ENCODE data around the gene TLNRD1. TPM values are rescaled to one million over a fixed set of nuclear protein-coding genes. Genes with fewer than 3 reads are reported as not detected.

Gene TLNRD1
- total RNA-seq: 12.3 and 12.9 TPM in 2 replicates

GRCh38 chr15:81000624-81001151, at the start of gene TLNRD1:
TSS of gene TLNRD1 (plus strand) at chr15:81000923. CDS start at chr15:81002272, 1,349 bp downstream.

GRCh38 chr15:80989518-80990478, 10.9 kb upstream of the TLNRD1 start, which contains the start of gene MESD:
TSS of gene MESD (minus strand) at chr15:80989819. CDS start at chr15:80989791, 28 bp downstream.

Other genes starting within 250 kb of the TLNRD1 start
- gene CEMIP, start 221.6 kb upstream of the TLNRD1 start, total RNA-seq: 70.2 and 73.9 TPM in 2 replicates
- 19.4 and 21.3 TPM in 2 replicates for gene MESD, start 11.1 kb upstream of the TLNRD1 start, total RNA-seq
- gene CFAP161, start 133.3 kb downstream of the TLNRD1 start, total RNA-seq: 0.05 TPM in 1 of 2 replicates, not detected in the other
- 6.2 and 6.4 TPM in 2 replicates for gene IL16, start 196.0 kb downstream of the TLNRD1 start, total RNA-seq